Activated T-helper 2 cell treated with anti-CD3 and anti-CD28 coated beads, Interferon-gamma antibody, Interleukin-2, Interleukin-4, amounts not matched to agents 10 μg/mL and 5 μg/mL and 100 μg/mL, durations not matched to agents 14 hours and 24 hours and 36 hours (primary cell): ENCODE measurements around the gene PTPRG. TPM values are rescaled to one million over a fixed set of nuclear protein-coding genes. Genes with fewer than 3 reads are reported as not detected.
"Not testable (repeated sequence)": the region's sequence is repeated elsewhere in the genome, so short reads cannot be mapped to it uniquely, and the experiment has no call there.

Experiments
- DNase-seq: peaks from one replicate; pipeline ENCODE4 v3.0.0; 2021; ENCODE audit warnings: low spot score
- H3K27ac Mint-ChIP-seq: one replicate; pipeline ENCODE4 v1.8.0; 2021; ENCODE audit warnings: mixed read lengths
- H3K27me3 Mint-ChIP-seq: one replicate; pipeline ENCODE4 v1.8.0; 2021; ENCODE audit warnings: low read depth, mixed read lengths
- H3K36me3 Mint-ChIP-seq: one replicate; pipeline ENCODE4 v1.8.0; 2021; ENCODE audit warnings: low read depth, mixed read lengths
- H3K4me1 Mint-ChIP-seq: one replicate; pipeline ENCODE4 v1.8.0; 2021; ENCODE audit warnings: low read depth, mixed read lengths
- H3K4me3 Mint-ChIP-seq: one replicate; pipeline ENCODE4 v1.8.0; 2021; ENCODE audit warnings: low read depth, mild to moderate bottlenecking, moderate library complexity, mixed read lengths
- H3K9me3 Mint-ChIP-seq: one replicate; pipeline ENCODE4 v1.8.0; 2021; ENCODE audit warnings: mixed read lengths
- intact Hi-C: fragments of 100-400 bp; cut with micrococcal nuclease; formaldehyde crosslinking; loops from one replicate; pipeline ENCODE4 v1.15.1; 2023
- total RNA-seq: library from RNA; stranded (reverse); gene quantifications from 2 replicates; pipeline ENCODE4 v1.2.3, GENCODE V29; 2022

The PTPRG gene
- total RNA-seq, 1 donor from 2014 or later, result 5.1 TPM

- Mint-ChIP-seq H3K36me3 (no peaks in the 10 kb centered on the region), H3K4me3 (no peak overlapping the region), H3K9me3 (no peaks in the 10 kb centered on the region), H3K4me1 (no peaks in the 10 kb centered on the region), H3K27ac (no peak overlapping the region), H3K27me3 (peaks cover 13% of the 10 kb centered on the region)
- intact Hi-C loops, result no loop called here
- no peak for DNase-seq
Measured at GRCh38 chr3:61537366-61537765, 24.0 kb upstream of the PTPRG start.

GRCh38 chr3:61538486-61538885 is 22.9 kb upstream of the PTPRG start:
- H3K27ac Mint-ChIP-seq, result no peak overlapping the region
- H3K4me3 Mint-ChIP-seq, result no peak overlapping the region
- no peaks in the 10 kb centered on the region for H3K36me3 Mint-ChIP-seq
- no peaks in the 10 kb centered on the region for H3K4me1 Mint-ChIP-seq
- no peak for DNase-seq
- peaks cover 11% of the 10 kb centered on the region for H3K27me3 Mint-ChIP-seq
- no peaks in the 10 kb centered on the region for H3K9me3 Mint-ChIP-seq
- intact Hi-C loops, result no loop called here

- intact Hi-C loops, result no loop called here
- no peak overlapping the region for H3K4me3 Mint-ChIP-seq
- DNase-seq, result no peak
- no peaks in the 10 kb centered on the region for H3K4me1 Mint-ChIP-seq
- H3K27me3 Mint-ChIP-seq, result peaks cover 11% of the 10 kb centered on the region
- no peaks in the 10 kb centered on the region for H3K9me3 Mint-ChIP-seq
- no peaks in the 10 kb centered on the region for H3K36me3 Mint-ChIP-seq
- no peak overlapping the region for H3K27ac Mint-ChIP-seq
Measured at GRCh38 chr3:61541694-61542093, 19.7 kb upstream of the PTPRG start.

- H3K36me3 Mint-ChIP-seq, result no peaks in the 10 kb centered on the region
- no peak overlapping the region for H3K4me3 Mint-ChIP-seq
- no peaks in the 10 kb centered on the region for H3K9me3 Mint-ChIP-seq
- no peak for DNase-seq
- intact Hi-C loops, result no loop called here
- H3K27me3 Mint-ChIP-seq, result peaks cover 6% of the 10 kb centered on the region
- H3K27ac Mint-ChIP-seq, result no peak overlapping the region
- no peaks in the 10 kb centered on the region for H3K4me1 Mint-ChIP-seq
Measured at GRCh38 chr3:61545716-61546115, 15.7 kb upstream of the PTPRG start.

- Mint-ChIP-seq H3K27ac (no peak overlapping the region), H3K4me1 (no peaks in the 10 kb centered on the region), H3K36me3 (no peaks in the 10 kb centered on the region), H3K27me3 (no peaks in the 10 kb centered on the region), H3K9me3 (no peaks in the 10 kb centered on the region), H3K4me3 (no peak overlapping the region)
- intact Hi-C loops, result no loop called here
- no peak for DNase-seq
Measured at GRCh38 chr3:61547625-61548024, 13.7 kb upstream of the PTPRG start.

GRCh38 chr3:61552704-61553103 is 8.7 kb upstream of the PTPRG start:
- intact Hi-C loops, H3K27ac Mint-ChIP-seq, H3K4me3 Mint-ChIP-seq, H3K9me3 Mint-ChIP-seq, H3K36me3 Mint-ChIP-seq, H3K4me1 Mint-ChIP-seq, DNase-seq: not testable (repeated sequence)
- peaks cover 23% of the 10 kb centered on the region for H3K27me3 Mint-ChIP-seq

GRCh38 chr3:61559136-61559731 is 2.1 kb upstream of the PTPRG start:
- no peak for DNase-seq
- no peaks in the 10 kb centered on the region for H3K36me3 Mint-ChIP-seq
- intact Hi-C loops, result no loop called here
- peaks cover 50% of the 10 kb centered on the region for H3K27me3 Mint-ChIP-seq
- H3K4me1 Mint-ChIP-seq, result peaks cover 4% of the 10 kb centered on the region
- no peak overlapping the region for H3K27ac Mint-ChIP-seq
- H3K9me3 Mint-ChIP-seq, result no peaks in the 10 kb centered on the region
- H3K4me3 Mint-ChIP-seq, result no peak overlapping the region

GRCh38 chr3:61560517-61561373 is 626 bp upstream of the PTPRG start:
- Mint-ChIP-seq H3K27me3 (peaks cover 59% of the 10 kb centered on the region), H3K27ac (peak overlapping the region; percentile 29), H3K4me1 (peaks cover 6% of the 10 kb centered on the region), H3K9me3 (no peaks in the 10 kb centered on the region), H3K36me3 (no peaks in the 10 kb centered on the region), H3K4me3 (peak overlapping the region; percentile 90)
- intact Hi-C loops, result loop anchor here (2.0 to 10.0 kb wide), 4 partner anchors 40 to 814 kb away; partner anchors contain the start of genes FEZF2 and FHIT
- DNase-seq, result peak; percentile 44

GRCh38 chr3:61562042-61562720 is 810 bp downstream of the PTPRG start:
- peaks cover 58% of the 10 kb centered on the region for H3K27me3 Mint-ChIP-seq
- intact Hi-C loops, result loop anchor here (10.0 kb wide), 2 partner anchors 623 to 813 kb away; partner anchors contain the start of gene FEZF2

GRCh38 chr3:61562721-61563312 is 1.4 kb downstream of the PTPRG start:
- Mint-ChIP-seq H3K9me3 (no peaks in the 10 kb centered on the region), H3K27ac (no peak overlapping the region), H3K4me3 (peak overlapping the region; percentile 79), H3K36me3 (no peaks in the 10 kb centered on the region), H3K27me3 (peaks cover 54% of the 10 kb centered on the region), H3K4me1 (peaks cover 6% of the 10 kb centered on the region)
- intact Hi-C loops, result loop anchor here (10.0 kb wide), 2 partner anchors 622 to 812 kb away; partner anchors contain the start of gene FEZF2
- DNase-seq, result no peak

More at GRCh38 chr3:61562042-61562720, 810 bp downstream of the PTPRG start:
- peaks cover 6% of the 10 kb centered on the region for H3K4me1 Mint-ChIP-seq
- peak overlapping the region; percentile 79 for H3K4me3 Mint-ChIP-seq
- no peaks in the 10 kb centered on the region for H3K36me3 Mint-ChIP-seq
- H3K9me3 Mint-ChIP-seq, result no peaks in the 10 kb centered on the region
- no peak overlapping the region for H3K27ac Mint-ChIP-seq
- DNase-seq, result no peak

GRCh38 chr3:61563313-61564271 is 2.2 kb downstream of the PTPRG start:
- DNase-seq, result no peak
- peaks cover 6% of the 10 kb centered on the region for H3K4me1 Mint-ChIP-seq
- H3K36me3 Mint-ChIP-seq, result no peaks in the 10 kb centered on the region
- H3K9me3 Mint-ChIP-seq, result no peaks in the 10 kb centered on the region
- intact Hi-C loops, result loop anchor here (10.0 kb wide), 2 partner anchors 621 to 811 kb away; partner anchors contain the start of gene FEZF2
- H3K4me3 Mint-ChIP-seq, result peak overlapping the region; percentile 79
- H3K27me3 Mint-ChIP-seq, result peaks cover 56% of the 10 kb centered on the region
- no peak overlapping the region for H3K27ac Mint-ChIP-seq
